Activated CD4-positive, alpha-beta T cell treated with anti-CD3 and anti-CD28 coated beads, Interleukin-2, amount 50 U/mL, for 4 hours (primary cell): ENCODE measurements around the gene DBH.

ENCODE experiments used
- DNase-seq, 2 experiments: peaks; one replicate each; pipeline ENCODE4 v3.0.0-alpha.2; 2020

DBH gene

DNA sequence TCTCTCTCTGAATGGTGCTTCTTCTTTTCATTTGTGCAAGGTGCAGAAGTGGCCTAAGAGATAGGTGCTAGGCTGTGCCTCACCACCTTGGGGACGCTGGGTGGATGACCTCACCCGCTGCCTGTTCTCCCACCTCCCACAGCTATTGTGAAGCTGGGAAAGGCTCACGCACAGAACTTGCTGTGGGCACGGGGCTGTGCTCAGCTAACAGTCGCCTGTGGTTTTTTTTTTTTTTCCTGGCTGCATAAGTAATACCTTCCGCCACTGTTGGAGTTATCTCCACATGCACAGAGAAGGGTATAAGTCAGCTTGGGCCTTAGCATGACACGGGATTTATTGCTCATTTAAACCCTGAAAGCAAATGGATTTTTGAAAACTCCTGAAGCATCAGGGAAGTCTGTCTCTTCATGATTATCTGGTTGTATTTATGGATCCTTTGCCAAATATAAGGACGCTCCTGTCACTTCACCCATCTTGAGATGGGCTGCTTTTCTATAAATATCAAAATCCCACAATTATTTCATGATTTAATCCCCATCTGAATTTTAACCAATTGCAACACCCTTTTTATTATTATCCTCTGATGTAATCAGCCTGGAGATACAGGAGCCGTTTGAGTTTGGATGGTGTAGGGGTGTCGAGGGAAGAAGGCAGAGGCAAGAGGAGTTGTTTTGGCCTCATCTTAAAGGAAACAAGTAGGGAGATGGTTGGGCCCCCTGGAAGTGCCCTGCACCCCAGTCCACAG is 9.0 kb downstream of the DBH start:
- DNase-seq = no peak

GRCh38 chr9:133647148-133647547 is 11.0 kb downstream of the DBH start:
- no peak for DNase-seq

- no peak for DNase-seq
Observed at GRCh38 chr9:133647765-133648469, 11.8 kb downstream of the DBH start.

- no peak for DNase-seq
Observed at GRCh38 chr9:133649194-133649593, 13.0 kb downstream of the DBH start.

- no peak for DNase-seq
Observed at GRCh38 chr9:133650026-133650425, 13.9 kb downstream of the DBH start.

DNA sequence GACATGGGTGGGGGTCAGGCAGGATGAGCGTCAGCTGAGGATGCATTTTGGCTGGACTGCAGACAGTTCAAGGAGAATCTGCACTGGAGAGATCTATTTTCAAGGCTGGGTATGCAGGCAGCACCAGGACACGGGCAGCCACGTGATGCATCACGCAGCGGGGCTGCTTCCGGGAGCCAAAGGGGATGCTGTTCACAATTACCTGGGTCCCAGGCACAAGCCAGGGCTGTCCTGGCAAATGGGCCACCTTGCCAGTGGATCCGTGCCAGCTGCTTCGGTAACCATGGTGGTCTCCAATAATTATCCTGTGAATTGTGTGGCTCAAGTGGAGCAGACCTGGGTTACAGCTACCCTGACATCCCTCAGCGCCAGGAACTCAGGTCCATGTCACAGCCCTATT is 17.5 kb downstream of the DBH start:
- DNase-seq = no peak

DNA sequence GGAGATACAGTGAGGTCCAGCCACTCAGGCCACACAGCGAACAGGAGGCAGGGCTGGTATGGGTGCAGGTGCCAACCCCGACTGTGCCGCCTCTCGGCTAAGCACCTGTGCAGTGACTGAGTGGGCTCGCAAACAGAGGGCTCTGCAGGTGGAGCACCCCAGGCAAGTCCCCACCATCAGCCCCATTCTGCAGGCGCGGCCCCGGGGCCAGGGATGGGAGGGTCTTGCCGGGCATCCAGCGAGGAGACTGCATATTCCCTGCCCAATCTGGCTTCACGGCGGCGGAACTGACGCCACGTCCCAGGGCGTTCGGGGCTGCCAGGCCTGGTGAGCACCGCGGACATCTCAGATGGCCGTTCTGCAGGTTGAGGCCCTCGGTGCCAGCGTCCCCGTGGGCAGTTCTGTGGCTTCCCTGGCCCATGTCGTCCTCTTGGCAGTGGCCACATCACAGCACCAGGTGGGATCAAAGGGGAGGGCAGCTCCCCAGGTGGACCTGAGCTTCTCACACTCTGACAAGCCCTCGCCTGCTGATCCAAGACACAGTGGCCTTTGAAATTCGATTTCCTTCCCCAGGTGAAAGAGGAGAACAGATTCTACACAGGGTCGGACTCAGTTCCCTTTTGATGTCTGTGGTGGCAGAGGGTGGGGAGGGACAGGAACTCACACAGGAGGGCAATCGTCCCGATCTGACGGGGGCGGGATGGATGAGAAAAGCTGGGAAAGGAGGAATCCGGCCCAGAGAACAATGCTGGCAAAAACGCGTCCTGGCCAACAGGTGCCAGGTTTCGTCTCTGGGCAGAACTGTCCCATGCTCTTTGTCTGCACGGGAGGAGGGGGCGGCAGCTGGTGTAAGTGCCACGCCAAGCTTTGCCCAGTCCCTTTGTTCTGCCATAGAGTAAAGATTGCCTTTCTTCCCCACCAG is 18.8 kb downstream of the DBH start:
- DNase-seq = no peak

DNA sequence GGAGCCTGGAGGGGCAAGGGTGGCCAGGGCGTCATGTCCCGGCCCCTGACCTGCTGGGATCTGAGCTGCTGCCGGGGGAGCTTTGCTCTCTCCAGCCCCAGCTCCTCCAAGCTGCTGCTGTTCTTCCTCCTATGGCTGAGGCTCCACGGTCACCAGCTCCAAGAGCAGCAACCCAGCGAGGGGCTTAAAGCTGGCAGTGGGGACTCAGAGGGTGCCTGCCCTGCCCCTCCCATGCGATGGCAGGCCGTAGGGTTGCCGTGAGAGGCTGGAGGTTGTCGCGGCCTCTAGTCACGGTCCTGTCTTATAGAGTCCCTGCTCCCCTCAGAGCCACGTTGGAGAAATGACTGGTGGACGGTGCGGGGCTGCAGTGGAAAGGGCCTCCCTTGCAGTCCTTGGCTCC is 19.5 kb downstream of the DBH start:
- no peak for DNase-seq

DNA sequence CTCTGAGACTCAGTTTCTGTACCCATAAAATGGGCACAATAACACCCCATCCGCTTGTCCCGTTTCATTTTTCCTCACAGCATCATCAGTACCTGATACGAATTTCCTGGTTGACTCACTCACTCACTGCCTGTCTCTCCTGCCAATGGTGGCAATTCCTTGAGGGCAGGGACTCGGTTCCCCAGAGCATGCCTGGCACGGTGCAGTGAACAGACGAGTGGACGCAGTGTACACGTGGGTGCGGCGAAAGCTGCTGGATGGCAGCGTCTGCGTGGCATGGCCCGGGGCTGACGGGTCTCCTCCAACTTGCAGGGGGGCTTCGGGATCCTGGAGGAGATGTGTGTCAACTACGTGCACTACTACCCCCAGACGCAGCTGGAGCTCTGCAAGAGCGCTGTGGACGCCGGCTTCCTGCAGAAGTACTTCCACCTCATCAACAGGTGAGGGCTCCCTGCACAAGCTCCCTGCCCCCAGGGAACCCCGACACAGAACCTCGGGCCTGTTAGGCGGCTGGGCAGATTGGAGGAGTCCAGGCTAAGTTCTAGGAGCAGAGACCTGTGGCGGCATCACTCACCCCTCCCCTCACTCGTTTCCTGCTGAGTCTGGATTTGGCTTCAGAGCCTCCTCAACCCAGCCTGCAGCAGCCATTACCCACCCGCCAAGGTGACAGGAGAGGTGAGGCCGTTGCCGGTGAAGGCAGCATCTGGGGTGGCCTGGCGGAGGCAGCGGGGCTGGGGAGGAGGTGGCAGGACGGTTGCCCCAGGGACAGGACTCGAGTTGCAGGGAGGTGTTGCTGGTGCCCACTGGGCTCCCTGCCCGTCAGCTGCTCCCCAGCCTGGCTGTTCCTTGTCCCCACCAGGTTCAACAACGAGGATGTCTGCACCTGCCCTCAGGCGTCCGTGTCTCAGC is 20.3 kb downstream of the DBH start:
- peak; percentile 39 to 40 for DNase-seq

GRCh38 chr9:133657120-133657661 is 21.0 kb downstream of the DBH start:
- DNase-seq = no peak

DNA sequence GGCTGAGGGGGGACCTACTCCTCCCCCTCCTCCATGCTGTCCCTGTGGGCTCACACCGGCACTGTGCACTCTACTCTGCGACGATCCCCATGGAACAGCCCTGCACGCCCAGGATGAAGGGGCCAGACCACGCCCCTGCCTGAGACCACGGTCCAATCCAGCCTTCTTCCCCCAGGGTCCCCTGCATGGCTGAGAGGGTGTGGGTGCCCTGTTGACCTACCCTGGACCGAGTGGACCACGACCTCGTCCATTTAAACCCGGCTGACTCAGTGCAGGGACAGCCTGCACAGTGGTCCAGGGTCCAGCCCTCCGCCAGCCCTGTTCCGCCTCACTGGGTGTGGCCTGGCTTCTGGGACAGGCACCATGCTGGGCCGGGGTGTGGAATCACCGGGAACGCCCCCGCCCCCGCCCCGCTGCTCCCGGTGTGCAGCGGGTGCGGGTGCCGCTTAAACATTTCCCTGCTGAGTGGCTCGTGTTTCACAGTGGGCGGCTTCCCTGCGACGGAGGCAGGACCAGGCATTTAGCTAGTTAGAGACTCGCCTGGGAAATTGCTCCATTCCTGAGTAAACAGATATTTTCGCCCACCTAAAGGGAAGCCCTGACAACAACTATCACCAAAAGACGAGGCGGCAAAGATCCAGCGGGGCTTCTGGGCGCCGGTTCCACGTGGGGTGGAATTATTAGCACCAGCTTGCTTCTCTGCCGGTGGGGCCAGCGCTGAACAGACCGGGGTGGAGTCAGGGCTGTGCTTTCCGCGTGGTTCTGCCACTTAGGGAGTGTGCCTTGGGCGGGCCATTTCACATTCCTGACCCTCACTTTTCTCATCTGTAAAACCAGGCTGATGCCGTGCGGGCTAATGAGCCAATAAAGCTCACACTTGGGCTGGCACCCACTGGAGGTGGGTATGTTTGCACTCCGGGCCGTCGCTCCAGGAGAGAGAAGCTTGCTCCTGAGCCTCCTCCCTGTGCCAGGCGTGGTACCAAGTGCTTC is 22.6 kb downstream of the DBH start:
- no peak for DNase-seq

- DNase-seq = no peak
Observed at GRCh38 chr9:133659516-133659915, 23.4 kb downstream of the DBH start.

DNA sequence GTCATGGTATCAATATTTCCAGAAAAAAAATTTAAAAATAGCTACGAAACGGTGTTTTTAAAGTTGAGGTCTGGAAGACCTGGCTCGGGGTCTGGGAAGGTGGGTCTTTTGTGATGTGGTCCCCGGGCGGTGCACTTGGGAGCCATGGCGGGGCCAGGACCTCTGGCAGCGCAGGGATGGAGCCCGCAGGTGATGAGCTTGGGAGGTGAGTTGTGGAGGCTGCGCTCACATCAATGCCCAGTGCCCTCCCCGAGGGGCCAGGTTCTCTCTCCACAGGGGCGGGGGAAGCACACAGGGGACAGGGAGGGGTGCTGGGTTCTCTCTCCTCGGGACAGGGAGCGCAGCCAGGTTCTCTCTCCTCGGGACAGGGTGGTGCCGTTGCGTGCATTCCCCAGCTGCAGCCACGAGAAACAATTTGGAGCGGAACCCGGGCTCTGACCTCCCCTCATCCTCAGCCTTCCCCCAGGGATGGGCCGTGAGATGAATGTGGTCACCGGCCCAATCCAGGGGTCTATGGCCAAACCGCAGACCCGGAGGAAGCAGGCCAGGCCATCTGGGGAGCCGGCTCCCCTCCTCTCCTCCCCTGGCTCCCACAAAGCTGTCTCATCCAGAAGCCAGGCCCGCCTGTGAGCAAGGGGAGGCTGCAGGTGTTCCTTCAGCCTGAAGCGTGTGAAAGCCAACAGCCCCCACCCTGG is 25.8 kb downstream of the DBH start:
- DNase-seq = no peak

GRCh38 chr9:133664173-133665050 is 28.2 kb downstream of the DBH start:
- no peak for DNase-seq

GRCh38 chr9:133665096-133665495 is 28.9 kb downstream of the DBH start:
- DNase-seq = no peak

DNA sequence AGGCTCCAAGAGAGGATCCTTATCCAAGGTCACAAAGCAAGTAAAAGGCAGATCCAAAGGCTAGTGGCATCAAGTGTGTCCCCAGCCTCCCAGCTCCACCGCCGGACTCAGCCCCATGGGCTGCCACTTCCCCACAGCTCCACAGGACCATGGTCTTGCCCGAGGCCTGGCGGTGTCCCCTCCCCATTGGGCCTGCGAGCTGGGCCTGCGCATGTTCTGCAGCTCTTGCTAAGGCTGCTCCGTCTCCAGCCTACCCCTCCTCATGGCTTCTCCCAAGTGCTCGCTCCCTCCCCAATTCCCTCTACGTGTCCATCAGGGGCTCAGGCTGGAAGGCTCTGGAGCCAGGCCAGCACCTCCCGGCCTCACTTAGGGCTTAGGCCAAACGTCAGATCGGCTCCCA is 29.4 kb downstream of the DBH start:
- DNase-seq = no peak

GRCh38 chr9:133666387-133666786 is 30.2 kb downstream of the DBH start:
- no peak for DNase-seq

- no peak for DNase-seq
Observed at GRCh38 chr9:133666845-133667244, 30.7 kb downstream of the DBH start.
